ENCODE data around the gene THRAP3. TPM values are rescaled to one million over a fixed set of nuclear protein-coding genes. Genes with fewer than 3 reads are reported as not detected.

Gene THRAP3
- total and polyA plus RNA-seq, 9 of the 15 experiments (the other 6 are each of a cell fraction or from before 2014, with no cell fraction given) = 66.2 to 135 (median 113) TPM

- TF ChIP-seq ZNF639 (CRISPR knock-in tag; conservative IDR thresholded peaks at IDR 0.05 in 1 of 2, IDR thresholded peaks at IDR 0.05 in 1 of 2) (no peak), ZNF699 (CRISPR knock-in tag; IDR thresholded peaks at IDR 0.05; ENCODE audit: insufficient replicate concordance) (no peak), MCM3 (IDR thresholded peaks at IDR 0.05) (no peak), SAP30 (IDR thresholded peaks at IDR 0.05; ENCODE audit: borderline replicate concordance, insufficient read depth, low read depth, low read length, poor library complexity, severe bottlenecking) (no peak), ZNF318 (IDR thresholded peaks at IDR 0.05; ENCODE audit: borderline replicate concordance in 1 of 2, low read depth in 1 of 2) (peak in 1 of 2 experiments; percentile 87; a peak in 2 of 4 replicates), U2AF2 (optimal IDR thresholded peaks at IDR 0.05; ENCODE audit: low read depth, low read length) (no peak), SIN3B (IDR thresholded peaks at IDR 0.05; ENCODE audit: low read depth) (no peak), ZFP91 (CRISPR knock-in tag; IDR thresholded peaks at IDR 0.05) (no peak), ZNF584 (CRISPR knock-in tag; IDR thresholded peaks at IDR 0.05; ENCODE audit: low read depth) (no peak), HLTF (IDR thresholded peaks at IDR 0.05) (no peak)
- TF ChIP-seq, protein P1, sequence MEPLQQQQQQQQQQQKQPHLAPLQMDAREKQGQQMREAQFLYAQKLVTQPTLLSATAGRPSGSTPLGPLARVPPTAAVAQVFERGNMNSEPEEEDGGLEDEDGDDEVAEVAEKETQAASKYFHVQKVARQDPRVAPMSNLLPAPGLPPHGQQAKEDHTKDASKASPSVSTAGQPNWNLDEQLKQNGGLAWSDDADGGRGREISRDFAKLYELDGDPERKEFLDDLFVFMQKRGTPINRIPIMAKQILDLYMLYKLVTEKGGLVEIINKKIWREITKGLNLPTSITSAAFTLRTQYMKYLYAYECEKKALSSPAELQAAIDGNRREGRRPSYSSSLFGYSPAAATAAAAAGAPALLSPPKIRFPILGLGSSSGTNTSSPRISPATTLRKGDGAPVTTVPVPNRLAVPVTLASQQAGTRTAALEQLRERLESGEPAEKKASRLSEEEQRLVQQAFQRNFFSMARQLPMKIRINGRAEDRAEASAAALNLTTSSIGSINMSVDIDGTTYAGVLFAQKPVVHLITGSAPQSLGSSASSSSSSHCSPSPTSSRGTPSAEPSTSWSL (CRISPR knock-in tag; IDR thresholded peaks at IDR 0.05; ENCODE audit: borderline replicate concordance) = no peak
These were observed 24.1 kb downstream of the THRAP3 start (continued) for GRCh38 chr1:36248250-36248894.

Measured in K562 (cell line).